Liver (tissue), 10 donors: ENCODE results near the gene MLH1. TPM values are rescaled to one million over a fixed set of nuclear protein-coding genes. Genes with fewer than 3 reads are reported as not detected.

Experiments used
- DNase-seq: peaks from one replicate; pipeline ENCODE4 v3.0.0-alpha.2; 2017; ENCODE audit warnings: low spot score
- H3K27ac ChIP-seq, 2 donors: one replicate each; pipeline ENCODE4 v1.7.0; 2013; ENCODE audit warnings: inconsistent platforms in 2 of 2, low read length in 2 of 2, control low read depth in 1 of 2, low read depth in 1 of 2, mild to moderate bottlenecking in 1 of 2
- H3K27me3 ChIP-seq, 4 donors: one replicate each; pipeline versions ENCODE4 v1.6.1 to v1.7.0; 2013; ENCODE audit warnings: low read length in 3 of 4, inconsistent platforms in 1 of 4, mild to moderate bottlenecking in 1 of 4, moderate library complexity in 1 of 4; ENCODE audit not compliant: control insufficient read depth in 4 of 4, insufficient read depth in 4 of 4
- H3K36me3 ChIP-seq, 4 donors: one replicate each; pipeline versions ENCODE4 v1.6.1 to v1.7.0; 2013; ENCODE audit warnings: low read length in 3 of 4, mild to moderate bottlenecking in 3 of 4, low read depth in 1 of 4, moderate library complexity in 1 of 4; ENCODE audit not compliant: control insufficient read depth in 4 of 4, insufficient read depth in 3 of 4
- H3K4me1 ChIP-seq, 4 donors: one replicate each; pipeline versions ENCODE4 v1.6.1 to v1.7.0; 2013; ENCODE audit warnings: low read length in 3 of 4, mild to moderate bottlenecking in 3 of 4, moderate library complexity in 1 of 4; ENCODE audit not compliant: control insufficient read depth in 4 of 4, insufficient read depth in 4 of 4
- H3K4me3 ChIP-seq, 3 donors: one replicate each; pipeline versions ENCODE4 v1.6.1 to v1.7.0; 2013; ENCODE audit warnings: low read length in 3 of 3, control low read depth in 1 of 3, low read depth in 1 of 3, mild to moderate bottlenecking in 1 of 3
- H3K9ac ChIP-seq, 2 donors: one replicate each; pipeline ENCODE4 v1.7.0; 2013; ENCODE audit warnings: low read length in 2 of 2, mild to moderate bottlenecking in 2 of 2, moderate library complexity in 2 of 2, control low read depth in 1 of 2, low read depth in 1 of 2
- H3K9me3 ChIP-seq, 4 donors: one replicate each; pipeline versions ENCODE4 v1.6.1 to v1.7.0; 2013; ENCODE audit warnings: low read length in 3 of 4; ENCODE audit not compliant: control insufficient read depth in 4 of 4
- EGR1 ChIP-seq, 2 donors: IDR thresholded peaks; 2 replicates each; pipeline ENCODE4 v1.6.1; 2016 to 2018; ENCODE audit warnings: antibody characterized with exemption in 2 of 2, low read depth in 2 of 2
- FOXA2 ChIP-seq: IDR thresholded peaks from 2 replicates; pipeline ENCODE4 v1.6.1; 2016; ENCODE audit warnings: antibody characterized with exemption
- JUND ChIP-seq, 2 donors: IDR thresholded peaks; 2 replicates each; pipeline ENCODE4 v1.6.1; 2016; ENCODE audit warnings: antibody characterized with exemption in 2 of 2
- NR2F2 ChIP-seq: IDR thresholded peaks from 2 replicates; pipeline ENCODE4 v1.6.1; 2016; ENCODE audit warnings: antibody characterized with exemption
- RAD21 ChIP-seq, 2 donors: IDR thresholded peaks; 2 replicates each; pipeline ENCODE4 v1.6.1; 2016; ENCODE audit warnings: antibody characterized with exemption in 2 of 2, mild to moderate bottlenecking in 2 of 2
- RXRA ChIP-seq, 2 donors: IDR thresholded peaks; 2 replicates each; pipeline ENCODE4 v1.6.1; 2017 to 2018; ENCODE audit warnings: antibody characterized with exemption in 2 of 2, mild to moderate bottlenecking in 1 of 2
- WGBS: extraction: QIAGEN DNeasy Blood & Tissue Kit; methylation state at CpG from one replicate; pipeline ENCODE4 v1.1.7; 2013; 5-methylcytosine and 5-hydroxymethylcytosine counted together
- polyA plus RNA-seq, 2 donors: library from polyadenylated mRNA; stranded (reverse) in 1 of 2; unstranded in 1 of 2; fragments of 200-250 nt in 1 of 2; fragments of >200 nt in 1 of 2; fragmentation: Nextera tagmentation in 1 of 2; extraction: Ambion mirVana in 1 of 2; gene quantifications; one replicate each; pipeline versions ENCODE4 v1.2.1 to v1.2.3, GENCODE V29; 2013 to 2015
- small RNA-seq: library from RNA; depleted of rRNA; stranded (forward); fragments of <200 nt; gene quantifications from one replicate; pipeline ENCODE3, GENCODE V24; 2014
- total RNA-seq, 2 donors: library from RNA; depleted of rRNA; stranded (reverse); fragments of >200 nt; gene quantifications; one replicate each; pipeline ENCODE4 v1.2.3, GENCODE V29; 2014
- TF ChIP-seq, protein P1 (sequence below): IDR thresholded peaks from 2 replicates; pipeline ENCODE4 v1.6.1; 2016; ENCODE audit warnings: antibody characterized with exemption
- TF ChIP-seq, protein P2 (sequence below): IDR thresholded peaks from 2 replicates; pipeline ENCODE4 v1.6.1; 2016; ENCODE audit warnings: antibody characterized with exemption
- TF ChIP-seq, protein P3 (sequence below): IDR thresholded peaks from 2 replicates; pipeline ENCODE4 v1.6.1; 2016; ENCODE audit warnings: antibody characterized with exemption, mild to moderate bottlenecking
- donor health status: healthy.
- donor health status: healthy.
- donor health status: healthy.
- donor health status: healthy.
- donor health status: healthy.

Gene MLH1
- total and polyA plus RNA-seq, 4 donors = 9.4 to 34.2 (median 22.5) TPM

DNA sequence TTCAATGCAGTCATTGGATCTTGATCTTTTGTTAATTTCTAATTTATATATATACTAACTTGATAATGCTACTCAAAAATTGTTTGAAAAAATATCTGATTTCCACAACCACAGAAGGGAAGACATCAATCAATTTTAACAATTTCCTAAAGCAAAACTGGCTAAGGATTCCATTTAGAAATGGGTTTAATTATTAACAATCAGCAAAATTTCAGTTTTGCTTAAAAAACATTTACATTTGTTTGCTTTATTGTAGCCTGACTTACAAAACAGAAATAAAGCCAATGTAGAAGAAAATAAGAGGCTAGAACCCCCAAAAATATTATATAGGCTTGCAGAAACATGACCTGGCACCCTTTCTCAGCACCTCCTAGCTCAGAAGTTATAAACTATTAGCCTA is 106.2 kb downstream of the MLH1 start:
- Histone ChIP-seq H3K4me1 (peaks cover 4 to 11% (median 6%) of the 10 kb centered on the region in 4 donors), H3K27ac (no peak overlapping the region), H3K27me3 (no peaks in the 10 kb centered on the region), H3K4me3 (no peak overlapping the region), H3K9ac (no peak overlapping the region), H3K36me3 (peaks cover 0 to 3% (median 0%) of the 10 kb centered on the region in 4 donors), H3K9me3 (no peaks in the 10 kb centered on the region)
- no peak for DNase-seq
- TF ChIP-seq, protein P1, sequence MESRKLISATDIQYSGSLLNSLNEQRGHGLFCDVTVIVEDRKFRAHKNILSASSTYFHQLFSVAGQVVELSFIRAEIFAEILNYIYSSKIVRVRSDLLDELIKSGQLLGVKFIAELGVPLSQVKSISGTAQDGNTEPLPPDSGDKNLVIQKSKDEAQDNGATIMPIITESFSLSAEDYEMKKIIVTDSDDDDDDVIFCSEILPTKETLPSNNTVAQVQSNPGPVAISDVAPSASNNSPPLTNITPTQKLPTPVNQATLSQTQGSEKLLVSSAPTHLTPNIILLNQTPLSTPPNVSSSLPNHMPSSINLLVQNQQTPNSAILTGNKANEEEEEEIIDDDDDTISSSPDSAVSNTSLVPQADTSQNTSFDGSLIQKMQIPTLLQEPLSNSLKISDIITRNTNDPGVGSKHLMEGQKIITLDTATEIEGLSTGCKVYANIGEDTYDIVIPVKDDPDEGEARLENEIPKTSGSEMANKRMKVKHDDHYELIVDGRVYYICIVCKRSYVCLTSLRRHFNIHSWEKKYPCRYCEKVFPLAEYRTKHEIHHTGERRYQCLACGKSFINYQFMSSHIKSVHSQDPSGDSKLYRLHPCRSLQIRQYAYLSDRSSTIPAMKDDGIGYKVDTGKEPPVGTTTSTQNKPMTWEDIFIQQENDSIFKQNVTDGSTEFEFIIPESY = no peak
- TF ChIP-seq, protein P2, sequence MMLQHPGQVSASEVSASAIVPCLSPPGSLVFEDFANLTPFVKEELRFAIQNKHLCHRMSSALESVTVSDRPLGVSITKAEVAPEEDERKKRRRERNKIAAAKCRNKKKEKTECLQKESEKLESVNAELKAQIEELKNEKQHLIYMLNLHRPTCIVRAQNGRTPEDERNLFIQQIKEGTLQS = no peak
- TF ChIP-seq RAD21 (IDR thresholded peaks at IDR 0.05) (no peak), FOXA2 (no peak), NR2F2 (no peak), JUND (IDR thresholded peaks at IDR 0.05) (no peak), EGR1 (IDR thresholded peaks at IDR 0.05; ENCODE audit: low read depth in 2 of 2) (no peak)
- TF ChIP-seq, protein P3, sequence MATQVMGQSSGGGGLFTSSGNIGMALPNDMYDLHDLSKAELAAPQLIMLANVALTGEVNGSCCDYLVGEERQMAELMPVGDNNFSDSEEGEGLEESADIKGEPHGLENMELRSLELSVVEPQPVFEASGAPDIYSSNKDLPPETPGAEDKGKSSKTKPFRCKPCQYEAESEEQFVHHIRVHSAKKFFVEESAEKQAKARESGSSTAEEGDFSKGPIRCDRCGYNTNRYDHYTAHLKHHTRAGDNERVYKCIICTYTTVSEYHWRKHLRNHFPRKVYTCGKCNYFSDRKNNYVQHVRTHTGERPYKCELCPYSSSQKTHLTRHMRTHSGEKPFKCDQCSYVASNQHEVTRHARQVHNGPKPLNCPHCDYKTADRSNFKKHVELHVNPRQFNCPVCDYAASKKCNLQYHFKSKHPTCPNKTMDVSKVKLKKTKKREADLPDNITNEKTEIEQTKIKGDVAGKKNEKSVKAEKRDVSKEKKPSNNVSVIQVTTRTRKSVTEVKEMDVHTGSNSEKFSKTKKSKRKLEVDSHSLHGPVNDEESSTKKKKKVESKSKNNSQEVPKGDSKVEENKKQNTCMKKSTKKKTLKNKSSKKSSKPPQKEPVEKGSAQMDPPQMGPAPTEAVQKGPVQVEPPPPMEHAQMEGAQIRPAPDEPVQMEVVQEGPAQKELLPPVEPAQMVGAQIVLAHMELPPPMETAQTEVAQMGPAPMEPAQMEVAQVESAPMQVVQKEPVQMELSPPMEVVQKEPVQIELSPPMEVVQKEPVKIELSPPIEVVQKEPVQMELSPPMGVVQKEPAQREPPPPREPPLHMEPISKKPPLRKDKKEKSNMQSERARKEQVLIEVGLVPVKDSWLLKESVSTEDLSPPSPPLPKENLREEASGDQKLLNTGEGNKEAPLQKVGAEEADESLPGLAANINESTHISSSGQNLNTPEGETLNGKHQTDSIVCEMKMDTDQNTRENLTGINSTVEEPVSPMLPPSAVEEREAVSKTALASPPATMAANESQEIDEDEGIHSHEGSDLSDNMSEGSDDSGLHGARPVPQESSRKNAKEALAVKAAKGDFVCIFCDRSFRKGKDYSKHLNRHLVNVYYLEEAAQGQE = no peak

GRCh38 chr3:37100411-37100810 is 107.1 kb downstream of the MLH1 start:
- H3K9ac ChIP-seq = no peak overlapping the region
- H3K36me3 ChIP-seq = no peaks in the 10 kb centered on the region
- WGBS = 86% methylated on average over 1 of the region's 1 CpG
- H3K4me1 ChIP-seq = peaks cover 4 to 11% (median 6%) of the 10 kb centered on the region in 4 donors
- no peak overlapping the region for H3K4me3 ChIP-seq
- no peak for DNase-seq
- H3K27ac ChIP-seq = no peak overlapping the region
- no peak for TF ChIP-seq JUND (IDR thresholded peaks at IDR 0.05)
- no peak for TF ChIP-seq FOXA2
- no peak for TF ChIP-seq RXRA (IDR thresholded peaks at IDR 0.05)
- H3K27me3 ChIP-seq = no peaks in the 10 kb centered on the region
- H3K9me3 ChIP-seq = no peaks in the 10 kb centered on the region

Small RNA genes within 50 kb of the gene (small RNA-seq; reads per million reads assigned to genes)
- not detected for gene RF00019
- gene RNU6ATAC4P = not detected

Other genes with a start within 250 kb of the MLH1 start
- under 1 TPM; 0.05 to 0.08 TPM for gene DCLK3, start 229.0 kb upstream of the MLH1 start, total RNA-seq
- under 1 TPM; 0.01 to 0.14 TPM for gene DCLK3, start 229.0 kb upstream of the MLH1 start, polyA plus RNA-seq
- 10 to 100 TPM; 12.4 to 40.0 TPM for gene TRANK1, start 48.5 kb upstream of the MLH1 start, total RNA-seq
- gene TRANK1, start 48.5 kb upstream of the MLH1 start, polyA plus RNA-seq = 1 to 10 TPM; 2.9 to 8.1 TPM
- 10 to 100 TPM in 1 of 2 donors, 1 to 10 TPM in 1; 9.0 to 11.8 TPM for gene EPM2AIP1, start 387 bp upstream of the MLH1 start, total RNA-seq
- gene EPM2AIP1, start 387 bp upstream of the MLH1 start, polyA plus RNA-seq = 1 to 10 TPM; 2.9 to 6.4 TPM
- 10 to 100 TPM; 44.7 to 56.9 TPM for gene LRRFIP2, start 181.1 kb downstream of the MLH1 start, total RNA-seq
- gene LRRFIP2, start 181.1 kb downstream of the MLH1 start, polyA plus RNA-seq = 10 to 100 TPM; 22.6 to 34.8 TPM
- 100 to 1,000 TPM in 1 of 2 donors, 10 to 100 TPM in 1; 35.7 to 100 TPM for gene GOLGA4, start 249.8 kb downstream of the MLH1 start, total RNA-seq
- gene GOLGA4, start 249.8 kb downstream of the MLH1 start, polyA plus RNA-seq = 10 to 100 TPM; 21.3 to 71.1 TPM